HepG2 (cell line): ENCODE data around the gene CD7. TPM values are rescaled to one million over a fixed set of nuclear protein-coding genes. Genes with fewer than 3 reads are reported as not detected.

Experiments
- BRCA1 ChIP-seq: sonication (generic); formaldehyde crosslinking; IDR thresholded peaks from 2 replicates; pipeline ENCODE4 v1.4.0; 2020; ENCODE audit warnings: missing genetic modification reagents
- BRD4 ChIP-seq: sonication (generic); formaldehyde crosslinking; IDR thresholded peaks from 2 replicates; pipeline ENCODE4 v1.4.0; 2020; ENCODE audit warnings: missing genetic modification reagents
- ELF3 ChIP-seq: IDR thresholded peaks from 2 replicates; pipeline ENCODE4 v1.6.1; 2016; ENCODE audit warnings: missing genetic modification reagents, missing compliant biosample characterization
- GATAD1 ChIP-seq: IDR thresholded peaks from 2 replicates; pipeline ENCODE4 v1.6.1; 2016; ENCODE audit warnings: missing genetic modification reagents, missing compliant biosample characterization
- GATAD2A ChIP-seq: IDR thresholded peaks from 2 replicates; pipeline ENCODE4 v1.6.1; 2016
- GLI4 ChIP-seq: sonication (generic); formaldehyde crosslinking; IDR thresholded peaks from 2 replicates; pipeline ENCODE4 v1.5.1; 2020; ENCODE audit warnings: missing genetic modification reagents, mild to moderate bottlenecking, moderate library complexity, borderline replicate concordance
- HMG20B ChIP-seq: conservative IDR thresholded peaks from 2 replicates; pipeline ENCODE4 v1.6.1; 2016; ENCODE audit warnings: missing genetic modification reagents, missing compliant biosample characterization
- NBN ChIP-seq: fragments of 450-650 bp; conservative IDR thresholded peaks from 2 replicates; pipeline ENCODE4 v1.6.1; 2017
- RBM22 ChIP-seq: fragments of 200-400 bp; formaldehyde crosslinking; optimal IDR thresholded peaks from 2 replicates; pipeline ENCODE3; 2017; ENCODE audit warnings: mild to moderate bottlenecking, low read length, moderate library complexity
- U2AF1 ChIP-seq: fragments of 200-400 bp; formaldehyde crosslinking; optimal IDR thresholded peaks from 2 replicates; pipeline ENCODE3; 2017; ENCODE audit warnings: mild to moderate bottlenecking, low read depth, low read length
- ZKSCAN5 ChIP-seq: sonication (generic); formaldehyde crosslinking; IDR thresholded peaks from 2 replicates; pipeline ENCODE4 v1.5.1; 2020; ENCODE audit warnings: mild to moderate bottlenecking, missing genetic modification reagents
- ZMYM4 ChIP-seq: sonication (generic); formaldehyde crosslinking; IDR thresholded peaks from 2 replicates; pipeline ENCODE4 v1.8.1; 2023; ENCODE audit warnings: mild to moderate bottlenecking, missing genetic modification reagents
- ZNF10 ChIP-seq: sonication (generic); formaldehyde crosslinking; IDR thresholded peaks from 2 replicates; pipeline ENCODE4 v1.4.0; 2020; ENCODE audit warnings: mild to moderate bottlenecking, low read depth, missing genetic modification reagents, borderline replicate concordance
- ZNF234 ChIP-seq: sonication (generic); formaldehyde crosslinking; conservative IDR thresholded peaks from 2 replicates; pipeline ENCODE4 v1.5.1; 2020; ENCODE audit warnings: mild to moderate bottlenecking, missing genetic modification reagents
- ZNF292 ChIP-seq: sonication (generic); formaldehyde crosslinking; IDR thresholded peaks from 2 replicates; pipeline ENCODE4 v1.8.1; 2022; ENCODE audit warnings: mild to moderate bottlenecking, low read depth, missing genetic modification reagents, borderline replicate concordance
- ZNF383 ChIP-seq: sonication (generic); formaldehyde crosslinking; IDR thresholded peaks from 2 replicates; pipeline ENCODE4 v1.4.0; 2020; ENCODE audit warnings: missing genetic modification reagents, mild to moderate bottlenecking, borderline replicate concordance
- ZSCAN20 ChIP-seq: sonication (generic); formaldehyde crosslinking; IDR thresholded peaks from 2 replicates; pipeline ENCODE4 v1.4.0; 2020; ENCODE audit warnings: missing genetic modification reagents, mild to moderate bottlenecking, borderline replicate concordance
- polyA plus RNA-seq, 8 experiments: library from polyadenylated mRNA; depleted of rRNA in 3 of 8; stranded (reverse) in 7 of 8; unstranded in 1 of 8; fragments of >200 nt; fragmentation: Illumina TruSeq in 4 of 8; extraction: Trizol in 4 of 8; gene quantifications; 2 replicates each; pipeline versions ENCODE4 v1.2.1 to v1.2.3, GENCODE V29; 2011 to 2016; ENCODE audit warnings: low read depth in 4 of 8, missing spikeins in 1 of 8, mixed read lengths in 1 of 8; ENCODE audit not compliant: insufficient read depth in 1 of 8
- total RNA-seq, 5 experiments: library from RNA; depleted of rRNA; stranded (reverse); fragments of >200 nt; fragmentation: Illumina TruSeq; extraction: Trizol; gene quantifications; 2 replicates each; pipeline ENCODE4 v1.2.3, GENCODE V29; 2016; ENCODE audit warnings: low read depth in 1 of 5
- TF ChIP-seq, protein P1 (sequence below): sonication (generic); formaldehyde crosslinking; IDR thresholded peaks from 2 replicates; pipeline ENCODE4 v1.5.0; 2020; ENCODE audit warnings: missing genetic modification reagents
- TF ChIP-seq, protein P2 (sequence below), 2 experiments: fragments of 450-650 bp in 1 of 2; sonication (generic) in 1 of 2; formaldehyde crosslinking; IDR thresholded peaks; 2 replicates each; pipeline versions ENCODE4 v1.5.0 to v1.8.0; 2020 to 2022; ENCODE audit warnings: mild to moderate bottlenecking in 1 of 2, missing genetic modification reagents in 1 of 2
- TF ChIP-seq, protein P3 (sequence below): IDR thresholded peaks from 2 replicates; pipeline ENCODE4 v1.6.1; 2016; ENCODE audit warnings: low read depth, control low read depth
- TF ChIP-seq, protein P4 (sequence below): sonication (generic); formaldehyde crosslinking; conservative IDR thresholded peaks from 2 replicates; pipeline ENCODE4 v1.4.0; 2020; ENCODE audit warnings: missing genetic modification reagents
- TF ChIP-seq, protein P5 (sequence below): sonication (generic); formaldehyde crosslinking; IDR thresholded peaks from 2 replicates; pipeline ENCODE4 v1.5.0; 2020; ENCODE audit warnings: mild to moderate bottlenecking, low read depth, missing genetic modification reagents, borderline replicate concordance

Gene CD7
- total and polyA plus RNA-seq, 2 of the 13 experiments (the other 11 are each of a cell fraction or from before 2014, with no cell fraction given): 67.6 to 76.4 TPM

DNA sequence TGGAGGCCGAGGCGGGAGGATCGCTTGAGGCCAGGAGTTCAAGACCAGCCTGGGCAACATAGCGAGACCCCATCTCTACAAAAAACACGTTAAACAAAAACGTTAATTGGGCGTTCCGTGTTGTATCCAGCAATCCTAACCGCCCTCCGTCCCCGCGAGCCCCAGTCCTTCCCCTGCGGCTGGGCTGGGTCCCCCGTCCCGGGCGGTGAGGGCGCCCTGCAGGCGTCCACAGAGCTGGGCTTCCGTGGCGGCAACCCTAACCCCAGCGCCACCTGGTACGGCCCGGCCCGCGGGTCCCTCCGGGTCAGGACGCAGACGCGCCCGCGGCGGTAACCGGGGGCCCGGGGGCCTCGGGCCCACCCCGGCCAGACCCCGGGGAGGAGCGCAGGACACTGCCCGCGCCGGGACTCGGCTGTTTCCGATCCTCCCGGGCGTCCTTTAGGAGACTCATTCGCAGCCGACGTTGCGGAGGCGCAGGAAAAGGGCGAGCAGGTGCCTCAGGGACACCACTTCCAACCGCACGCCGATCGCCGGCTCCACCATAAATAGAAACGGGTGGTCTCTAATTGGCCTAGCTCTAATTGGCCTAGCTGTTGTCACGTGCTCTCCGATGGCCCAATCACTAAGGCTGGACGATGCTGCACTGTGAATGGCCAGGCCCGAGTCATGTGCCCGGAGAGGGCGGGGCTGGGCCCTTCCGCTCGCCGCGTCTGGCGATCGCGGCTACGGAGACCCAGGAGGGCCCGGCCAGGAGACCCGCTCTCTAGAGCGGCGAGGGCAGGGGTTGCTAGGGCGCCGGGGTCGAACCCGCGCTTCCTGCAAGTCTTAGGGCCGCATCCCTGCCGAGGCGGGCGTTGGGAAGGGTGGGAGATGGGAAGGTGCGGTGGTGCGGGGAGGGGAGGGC lies 24.9 kb downstream of the CD7 start (continued):
- TF ChIP-seq, protein P1, sequence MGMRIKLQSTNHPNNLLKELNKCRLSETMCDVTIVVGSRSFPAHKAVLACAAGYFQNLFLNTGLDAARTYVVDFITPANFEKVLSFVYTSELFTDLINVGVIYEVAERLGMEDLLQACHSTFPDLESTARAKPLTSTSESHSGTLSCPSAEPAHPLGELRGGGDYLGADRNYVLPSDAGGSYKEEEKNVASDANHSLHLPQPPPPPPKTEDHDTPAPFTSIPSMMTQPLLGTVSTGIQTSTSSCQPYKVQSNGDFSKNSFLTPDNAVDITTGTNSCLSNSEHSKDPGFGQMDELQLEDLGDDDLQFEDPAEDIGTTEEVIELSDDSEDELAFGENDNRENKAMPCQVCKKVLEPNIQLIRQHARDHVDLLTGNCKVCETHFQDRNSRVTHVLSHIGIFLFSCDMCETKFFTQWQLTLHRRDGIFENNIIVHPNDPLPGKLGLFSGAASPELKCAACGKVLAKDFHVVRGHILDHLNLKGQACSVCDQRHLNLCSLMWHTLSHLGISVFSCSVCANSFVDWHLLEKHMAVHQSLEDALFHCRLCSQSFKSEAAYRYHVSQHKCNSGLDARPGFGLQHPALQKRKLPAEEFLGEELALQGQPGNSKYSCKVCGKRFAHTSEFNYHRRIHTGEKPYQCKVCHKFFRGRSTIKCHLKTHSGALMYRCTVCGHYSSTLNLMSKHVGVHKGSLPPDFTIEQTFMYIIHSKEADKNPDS: peak; percentile 86
- TF ChIP-seq, protein P2, sequence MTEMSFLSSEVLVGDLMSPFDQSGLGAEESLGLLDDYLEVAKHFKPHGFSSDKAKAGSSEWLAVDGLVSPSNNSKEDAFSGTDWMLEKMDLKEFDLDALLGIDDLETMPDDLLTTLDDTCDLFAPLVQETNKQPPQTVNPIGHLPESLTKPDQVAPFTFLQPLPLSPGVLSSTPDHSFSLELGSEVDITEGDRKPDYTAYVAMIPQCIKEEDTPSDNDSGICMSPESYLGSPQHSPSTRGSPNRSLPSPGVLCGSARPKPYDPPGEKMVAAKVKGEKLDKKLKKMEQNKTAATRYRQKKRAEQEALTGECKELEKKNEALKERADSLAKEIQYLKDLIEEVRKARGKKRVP (CRISPR knock-in tag; IDR thresholded peaks at IDR 0.05): peak in 1 of 2 experiments; percentile 56; a peak in 1 of 4 replicates
- TF ChIP-seq, protein P3, sequence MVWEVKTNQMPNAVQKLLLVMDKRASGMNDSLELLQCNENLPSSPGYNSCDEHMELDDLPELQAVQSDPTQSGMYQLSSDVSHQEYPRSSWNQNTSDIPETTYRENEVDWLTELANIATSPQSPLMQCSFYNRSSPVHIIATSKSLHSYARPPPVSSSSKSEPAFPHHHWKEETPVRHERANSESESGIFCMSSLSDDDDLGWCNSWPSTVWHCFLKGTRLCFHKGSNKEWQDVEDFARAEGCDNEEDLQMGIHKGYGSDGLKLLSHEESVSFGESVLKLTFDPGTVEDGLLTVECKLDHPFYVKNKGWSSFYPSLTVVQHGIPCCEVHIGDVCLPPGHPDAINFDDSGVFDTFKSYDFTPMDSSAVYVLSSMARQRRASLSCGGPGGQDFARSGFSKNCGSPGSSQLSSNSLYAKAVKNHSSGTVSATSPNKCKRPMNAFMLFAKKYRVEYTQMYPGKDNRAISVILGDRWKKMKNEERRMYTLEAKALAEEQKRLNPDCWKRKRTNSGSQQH (CRISPR knock-in tag): peak; percentile 63; the same call in 1 of the 2 replicates
- TF ChIP-seq, protein P4, sequence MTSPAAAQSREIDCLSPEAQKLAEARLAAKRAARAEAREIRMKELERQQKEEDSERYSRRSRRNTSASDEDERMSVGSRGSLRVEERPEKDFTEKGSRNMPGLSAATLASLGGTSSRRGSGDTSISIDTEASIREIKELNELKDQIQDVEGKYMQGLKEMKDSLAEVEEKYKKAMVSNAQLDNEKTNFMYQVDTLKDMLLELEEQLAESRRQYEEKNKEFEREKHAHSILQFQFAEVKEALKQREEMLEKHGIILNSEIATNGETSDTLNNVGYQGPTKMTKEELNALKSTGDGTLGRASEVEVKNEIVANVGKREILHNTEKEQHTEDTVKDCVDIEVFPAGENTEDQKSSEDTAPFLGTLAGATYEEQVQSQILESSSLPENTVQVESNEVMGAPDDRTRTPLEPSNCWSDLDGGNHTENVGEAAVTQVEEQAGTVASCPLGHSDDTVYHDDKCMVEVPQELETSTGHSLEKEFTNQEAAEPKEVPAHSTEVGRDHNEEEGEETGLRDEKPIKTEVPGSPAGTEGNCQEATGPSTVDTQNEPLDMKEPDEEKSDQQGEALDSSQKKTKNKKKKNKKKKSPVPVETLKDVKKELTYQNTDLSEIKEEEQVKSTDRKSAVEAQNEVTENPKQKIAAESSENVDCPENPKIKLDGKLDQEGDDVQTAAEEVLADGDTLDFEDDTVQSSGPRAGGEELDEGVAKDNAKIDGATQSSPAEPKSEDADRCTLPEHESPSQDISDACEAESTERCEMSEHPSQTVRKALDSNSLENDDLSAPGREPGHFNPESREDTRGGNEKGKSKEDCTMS (CRISPR knock-in tag): no peak
- TF ChIP-seq NBN (no peak), ZNF10 (CRISPR knock-in tag) (no peak), ZNF234 (CRISPR knock-in tag) (peak; percentile 48; the same call in 1 of the 2 replicates), BRD4 (peak; percentile 52; the same call in 1 of the 2 replicates), ELF3 (CRISPR knock-in tag) (peak; percentile 78), ZKSCAN5 (CRISPR knock-in tag) (no peak), BRCA1 (CRISPR knock-in tag) (no peak), GATAD1 (peak; percentile 79; the same call in 1 of the 2 replicates), GLI4 (no peak), GATAD2A (CRISPR knock-in tag) (no peak), RBM22 (peak; percentile 69), ZSCAN20 (CRISPR knock-in tag) (no peak; the same call in 1 of the 2 replicates), ZNF292 (CRISPR knock-in tag) (no peak), ZMYM4 (CRISPR knock-in tag) (peak; percentile 90), HMG20B (CRISPR knock-in tag) (no peak), U2AF1 (no peak), ZNF383 (CRISPR knock-in tag) (0 out of 2 replicates have a peak, but pooled peaks have one; percentile 15)
- TF ChIP-seq, protein P5, sequence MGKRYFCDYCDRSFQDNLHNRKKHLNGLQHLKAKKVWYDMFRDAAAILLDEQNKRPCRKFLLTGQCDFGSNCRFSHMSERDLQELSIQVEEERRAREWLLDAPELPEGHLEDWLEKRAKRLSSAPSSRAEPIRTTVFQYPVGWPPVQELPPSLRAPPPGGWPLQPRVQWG: no peak
